Erythroblast (primary cell): Measurements from ENCODE around the gene BGLAP.

Source experiments
- GATA1 ChIP-seq: IDR thresholded peaks from 2 replicates; pipeline ENCODE4 v1.6.1; 2011; ENCODE audit warnings: low read depth, mild to moderate bottlenecking, control low read depth, low read length, moderate library complexity
- POLR2A ChIP-seq: IDR thresholded peaks from 2 replicates; pipeline ENCODE4 v1.6.1; 2011; ENCODE audit warnings: mild to moderate bottlenecking, low read length

- no peak for TF ChIP-seq POLR2A
- no peak for TF ChIP-seq GATA1
Measured at GRCh38 chr1:156248323-156248683, 6.3 kb downstream of the BGLAP start.
